Psoas muscle (tissue), 8 donors: ENCODE measurements around the gene SPIB. TPM values are rescaled to one million over a fixed set of nuclear protein-coding genes. Genes with fewer than 3 reads are reported as not detected.

Experiments
- ATAC-seq, 4 donors: fragments of 200-7000 bp; cut with Tn5 transposase; one replicate each; pipeline ENCODE4 v1.9.1; 2020; ENCODE audit warnings: moderate library complexity in 3 of 4, mild to moderate bottlenecking in 2 of 4
- DNase-seq, 2 donors: peaks; one replicate each; pipeline ENCODE4 v3.0.0-alpha.2; 2020
- H3K27ac ChIP-seq: fragments of 200-600 bp; one replicate; pipeline ENCODE4 v1.8.0; 2022
- H3K27me3 ChIP-seq, 3 donors: fragments of 200-600 bp in 1 of 3; one replicate each; pipeline versions ENCODE4 v1.6.1 to v1.8.0; 2013 to 2022; ENCODE audit warnings: low read length in 2 of 3, mild to moderate bottlenecking in 2 of 3, moderate library complexity in 1 of 3; ENCODE audit not compliant: insufficient read depth in 3 of 3
- H3K36me3 ChIP-seq, 2 donors: fragments of 200-600 bp in 1 of 2; one replicate each; pipeline versions ENCODE4 v1.6.1 to v1.8.0; 2013 to 2022; ENCODE audit warnings: low read depth in 1 of 2, mild to moderate bottlenecking in 1 of 2, moderate library complexity in 1 of 2; ENCODE audit not compliant: insufficient read depth in 1 of 2
- H3K4me1 ChIP-seq: fragments of 200-600 bp; one replicate; pipeline ENCODE4 v1.8.0; 2022
- H3K4me3 ChIP-seq: fragments of 200-600 bp; one replicate; pipeline ENCODE4 v1.8.0; 2022; ENCODE audit warnings: mild to moderate bottlenecking
- H3K9me3 ChIP-seq: fragments of 200-600 bp; one replicate; pipeline ENCODE4 v1.8.0; 2022
- CTCF ChIP-seq: fragments of 200-600 bp; IDR thresholded peaks from one replicate; pipeline ENCODE4 v1.8.0; 2022; ENCODE audit warnings: antibody characterized with exemption
- WGBS, 3 donors: extraction: QIAGEN DNeasy Blood & Tissue Kit; methylation state at CpG; one replicate each; pipeline versions ENCODE4 v1.1.6 to v1.1.7; 2013; 5-methylcytosine and 5-hydroxymethylcytosine counted together
- intact Hi-C, 2 donors: fragments of 100-400 bp; cut with DNase I; formaldehyde crosslinking; loops; one replicate each; pipeline versions ENCODE4 v1.11.0 to v1.14.2; 2022
- polyA plus RNA-seq, 3 donors: library from polyadenylated mRNA; stranded (reverse); fragments of 200-250 nt; gene quantifications; one replicate each; pipeline ENCODE4 v1.2.3, GENCODE V29; 2013
- total RNA-seq, 4 donors: library from RNA; stranded (reverse); fragmentation: NEBNext Ultra II Directional in 2 of 4; extraction: Animal tissue kit (Norgen Biotek cat#: 25700) in 2 of 4; gene quantifications; one replicate each; pipeline versions ENCODE4 v1.2.1 to v1.2.4, GENCODE V29; 2021 to 2023
- donor health status: healthy with polysubstance abuse.
- donor health status: DM: no; HTN: no; CAD: no; lungs with moderate emphysema.
- donor health status: Bipolar disorder and iron deficiency.
- donor health status: healthy.
- donor health status: DM: yes; HTN: yes; CAD: no.
- donor health status: DM: no; HTN: no; CAD: no.
- donor health status: DM: no; HTN: no; CAD: no.
- donor health status: DM: yes; HTN: yes; CAD: no.

SPIB gene
- total and polyA plus RNA-seq, 7 donors = 0.05 to 0.44 (median 0.11) TPM; not detected in 2

DNA sequence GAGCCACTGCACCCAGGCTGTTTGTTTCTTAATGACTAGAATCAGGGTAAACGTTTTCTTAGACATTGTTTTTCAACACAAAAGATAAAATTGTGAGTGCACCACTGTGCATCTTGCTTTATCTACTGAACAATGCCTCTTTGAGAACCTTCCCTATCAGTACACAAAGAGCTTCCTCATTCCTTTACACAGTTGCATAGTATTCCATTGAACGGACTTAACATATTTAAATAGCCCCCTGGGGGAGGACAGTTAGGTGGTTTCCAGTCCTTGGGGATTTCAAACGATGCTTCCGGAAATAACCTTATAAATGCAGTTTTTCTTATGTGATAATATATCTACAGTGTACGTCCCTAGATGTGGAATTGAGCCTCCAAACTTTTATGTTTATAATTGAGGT is 26.0 kb upstream of the SPIB start:
- intact Hi-C loops = no loop called here
- no peaks in the 10 kb centered on the region for H3K4me1 ChIP-seq
- no peak for DNase-seq
- ATAC-seq = no peak
- WGBS, 3 donors = 95 to 96% (median 96%) methylated on average over 5 of the region's 5 CpGs
- no peak for TF ChIP-seq CTCF
- no peak overlapping the region for H3K27ac ChIP-seq
- H3K4me3 ChIP-seq = no peak overlapping the region
- no peaks in the 10 kb centered on the region for H3K9me3 ChIP-seq
- H3K27me3 ChIP-seq = no peaks in the 10 kb centered on the region
- no peaks in the 10 kb centered on the region for H3K36me3 ChIP-seq

DNA sequence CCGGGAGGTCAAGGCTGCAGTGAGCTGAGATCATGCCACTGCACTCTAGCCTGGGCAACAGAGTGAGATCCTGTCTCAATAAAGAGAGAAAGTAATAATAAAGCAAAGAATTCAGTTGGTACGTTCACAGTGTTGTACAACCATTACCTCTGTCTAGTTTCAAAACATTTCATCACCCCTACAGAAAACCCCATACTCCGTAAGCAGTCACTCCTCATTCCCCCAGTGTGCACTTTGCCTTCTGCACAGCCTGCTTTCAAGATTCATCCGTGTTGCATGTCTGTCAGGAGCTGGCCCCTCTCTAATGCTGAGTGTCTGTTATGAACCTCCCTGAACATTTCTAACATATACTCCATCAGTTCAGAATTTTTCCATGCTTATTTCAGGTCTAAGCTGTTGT is 25.1 kb upstream of the SPIB start:
- H3K36me3 ChIP-seq = no peaks in the 10 kb centered on the region
- 93 to 95% (median 94%) methylated on average over 4 of the region's 4 CpGs for WGBS, 3 donors
- no peak for TF ChIP-seq CTCF
- no peaks in the 10 kb centered on the region for H3K9me3 ChIP-seq
- intact Hi-C loops = no loop called here
- no peak overlapping the region for H3K27ac ChIP-seq
- ATAC-seq (no peak), DNase-seq (no peak)
- no peak overlapping the region for H3K4me3 ChIP-seq
- no peaks in the 10 kb centered on the region for H3K4me1 ChIP-seq
- H3K27me3 ChIP-seq = no peaks in the 10 kb centered on the region

- WGBS, 3 donors = 78 to 91% (median 88%) methylated on average over 9 of the region's 9 CpGs
- intact Hi-C loops = no loop called here
- peak in 2 of 4 donors; percentile 55 to 62 for ATAC-seq
Observed at GRCh38 chr19:50394017-50394416, 24.7 kb upstream of the SPIB start.

GRCh38 chr19:50398675-50399367 is 19.9 kb upstream of the SPIB start:
- H3K4me1 ChIP-seq = no peaks in the 10 kb centered on the region
- H3K27ac ChIP-seq = no peak overlapping the region
- peaks cover 0 to under 1% of the 10 kb centered on the region in 2 donors for H3K36me3 ChIP-seq
- intact Hi-C loops = no loop called here
- no peak for TF ChIP-seq CTCF
- DNase-seq = no peak
- no peaks in the 10 kb centered on the region for H3K27me3 ChIP-seq
- H3K4me3 ChIP-seq = no peak overlapping the region
- 89 to 96% (median 92%) methylated on average over 10 to 13 of the region's 13 CpGs for WGBS, 3 donors
- no peak for ATAC-seq
- H3K9me3 ChIP-seq = no peaks in the 10 kb centered on the region

More at GRCh38 chr19:50394017-50394416, 24.7 kb upstream of the SPIB start:
- H3K4me1 ChIP-seq = no peaks in the 10 kb centered on the region
- no peaks in the 10 kb centered on the region for H3K27me3 ChIP-seq
- H3K36me3 ChIP-seq = no peaks in the 10 kb centered on the region
- TF ChIP-seq CTCF = no peak
- no peaks in the 10 kb centered on the region for H3K9me3 ChIP-seq
- H3K27ac ChIP-seq = no peak overlapping the region
- no peak for DNase-seq
- no peak overlapping the region for H3K4me3 ChIP-seq

GRCh38 chr19:50399368-50399745 is 19.4 kb upstream of the SPIB start:
- ATAC-seq (no peak), DNase-seq (no peak)
- H3K27ac ChIP-seq = no peak overlapping the region
- peaks cover 0 to 4% of the 10 kb centered on the region in 2 donors for H3K36me3 ChIP-seq
- TF ChIP-seq CTCF = no peak
- WGBS, 3 donors = 95 to 98% (median 96%) methylated on average over 10 of the region's 10 CpGs
- H3K4me1 ChIP-seq = no peaks in the 10 kb centered on the region
- no peak overlapping the region for H3K4me3 ChIP-seq
- intact Hi-C loops = no loop called here
- H3K27me3 ChIP-seq = no peaks in the 10 kb centered on the region
- no peaks in the 10 kb centered on the region for H3K9me3 ChIP-seq
